B cell (primary cell): ENCODE measurements around the gene TSHZ1. TPM values are rescaled to one million over a fixed set of nuclear protein-coding genes. Genes with fewer than 3 reads are reported as not detected.

Experiments used
- ATAC-seq: fragments of 200-7000 bp; cut with Tn5 transposase; one replicate; pipeline ENCODE4 v1.10.0; 2021; ENCODE audit warnings: low read depth, mild to moderate bottlenecking, moderate number of reproducible peaks, moderate library complexity
- CTCF ChIA-PET: fragments of 350-600 bp; sonication (Branson Sonifier 250); formaldehyde crosslinking; loops from one replicate; lab custom pipeline; 2021; ENCODE audit warnings: antibody characterized with exemption, inconsistent platforms; lab: Charles Lee
- POLR2A ChIA-PET: fragments of 350-600 bp; sonication (Branson Sonifier 250); formaldehyde crosslinking; loops from one replicate; lab custom pipeline; 2021; ENCODE audit warnings: antibody characterized with exemption; lab: Charles Lee
- DNase-seq: peaks from one replicate; pipeline ENCODE4 v3.0.0; 2013
- H2AFZ ChIP-seq: 2 replicates; pipeline ENCODE4 v1.6.1; 2012; ENCODE audit warnings: mild to moderate bottlenecking, low read depth, low read length; ENCODE audit not compliant: insufficient read depth, poor library complexity, severe bottlenecking
- H3K27ac ChIP-seq, 2 donors: 1 replicate in 1 of 2; 2 replicates in 1 of 2; pipeline ENCODE4 v1.5.1; 2012 to 2013; ENCODE audit warnings: low read length in 2 of 2, mild to moderate bottlenecking in 2 of 2, moderate library complexity in 1 of 2
- H3K27me3 ChIP-seq, 4 experiments: fragments of 200-600 bp in 1 of 4; sonication (generic) in 1 of 4; replicated peaks in 1 of 4; 1 replicate in 2 of 4; 2 replicates in 2 of 4; pipeline versions ENCODE4 v1.6.1 to v1.7.0; 2013 to 2016; ENCODE audit warnings: low read length in 3 of 4, mild to moderate bottlenecking in 2 of 4, mixed read lengths in 1 of 4, moderate library complexity in 1 of 4; ENCODE audit not compliant: insufficient read depth in 4 of 4, control insufficient read depth in 3 of 4; ENCODE audit errors: control extremely low read depth in 1 of 4
- H3K36me3 ChIP-seq, 2 experiments: replicated peaks in 1 of 2; 1 replicate in 1 of 2; 2 replicates in 1 of 2; pipeline versions ENCODE4 v1.6.1 to v1.7.1; 2013; ENCODE audit warnings: low read length in 1 of 2; ENCODE audit not compliant: insufficient read depth in 2 of 2, control insufficient read depth in 1 of 2; ENCODE audit errors: control extremely low read depth in 1 of 2, extremely low read depth in 1 of 2
- H3K4me1 ChIP-seq, 2 donors: fragments of 200-600 bp in 1 of 2; sonication (generic) in 1 of 2; 1 replicate in 1 of 2; 2 replicates in 1 of 2; pipeline versions ENCODE4 v1.5.1 to v1.6.1; 2013 to 2017; ENCODE audit warnings: low read length in 2 of 2; ENCODE audit not compliant: control insufficient read depth in 2 of 2, insufficient read depth in 2 of 2
- H3K4me2 ChIP-seq: replicated peaks from 2 replicates; pipeline ENCODE3; 2012; ENCODE audit warnings: mild to moderate bottlenecking, low read depth, low read length; ENCODE audit not compliant: poor library complexity, severe bottlenecking
- H3K4me3 ChIP-seq, 5 experiments: fragments of 200-600 bp in 1 of 5; sonication (generic) in 1 of 5; 1 replicate in 3 of 5; 2 replicates in 2 of 5; pipeline versions ENCODE4 v1.5.1 to v1.7.0; 2011 to 2016; ENCODE audit warnings: low read length in 4 of 5, mild to moderate bottlenecking in 4 of 5, low read depth in 2 of 5, control low read depth in 1 of 5, moderate library complexity in 1 of 5; ENCODE audit not compliant: insufficient read depth in 1 of 5; ENCODE audit errors: control extremely low read depth in 1 of 5, extremely low read depth in 1 of 5
- H3K79me2 ChIP-seq: fragments of 200-600 bp; sonication (generic); one replicate; pipeline ENCODE4 v1.6.0; 2016; ENCODE audit warnings: low read length; ENCODE audit not compliant: control insufficient read depth, insufficient read depth
- H3K9ac ChIP-seq: fragments of 200-600 bp; sonication (generic); 2 replicates; pipeline ENCODE4 v1.6.1; 2017; ENCODE audit warnings: mild to moderate bottlenecking, low read length, moderate library complexity
- H3K9me3 ChIP-seq, 3 donors: one replicate each; pipeline versions ENCODE4 v1.6.1 to v1.7.1; 2013; ENCODE audit warnings: low read length in 2 of 3; ENCODE audit not compliant: control insufficient read depth in 2 of 3, insufficient read depth in 1 of 3; ENCODE audit errors: control extremely low read depth in 1 of 3
- H4K20me1 ChIP-seq: 2 replicates; pipeline ENCODE4 v1.6.0; 2012; ENCODE audit warnings: mild to moderate bottlenecking, low read length; ENCODE audit not compliant: insufficient read depth, control insufficient read depth, poor library complexity, severe bottlenecking
- H3K27ac Mint-ChIP-seq: one replicate; pipeline ENCODE4 v1.8.0; 2021; ENCODE audit warnings: mixed read lengths
- H3K27me3 Mint-ChIP-seq: one replicate; pipeline ENCODE4 v1.8.0; 2021; ENCODE audit warnings: mixed read lengths
- H3K4me1 Mint-ChIP-seq: one replicate; pipeline ENCODE4 v1.8.0; 2021; ENCODE audit warnings: mixed read lengths
- H3K4me3 Mint-ChIP-seq: one replicate; pipeline ENCODE4 v1.8.0; 2021; ENCODE audit warnings: mixed read lengths
- H3K9me3 Mint-ChIP-seq: one replicate; pipeline ENCODE4 v1.8.0; 2022; ENCODE audit warnings: mixed read lengths; ENCODE audit not compliant: insufficient read depth
- EZH2 ChIP-seq: IDR thresholded peaks from 2 replicates; pipeline ENCODE4 v1.6.1; 2012; ENCODE audit warnings: borderline replicate concordance, low read depth, mild to moderate bottlenecking, moderate library complexity, low read length; ENCODE audit not compliant: insufficient read depth, poor library complexity, severe bottlenecking
- WGBS: methylation state at CpG from one replicate; pipeline ENCODE4 v1.1.5; 2013; ENCODE audit warnings: missing lambda C conversion rate; ENCODE audit not compliant: insufficient coverage; 5-methylcytosine and 5-hydroxymethylcytosine counted together
- intact Hi-C: fragments of 100-400 bp; cut with micrococcal nuclease; formaldehyde crosslinking; loops from one replicate; pipeline ENCODE4 v1.10.0; 2022
- polyA plus RNA-seq: library from polyadenylated mRNA; depleted of rRNA; stranded (reverse); fragments of >200 nt; gene quantifications from 2 replicates; pipeline ENCODE4 v1.2.3, GENCODE V29; 2012
- total RNA-seq, 2 donors: library from RNA; stranded (reverse); fragments of 120-200 nt in 1 of 2; gene quantifications; 1 replicate in 1 of 2; 2 replicates in 1 of 2; pipeline versions ENCODE4 v1.2.3 to v1.2.4, GENCODE V29; 2013 to 2022
- TF ChIP-seq, protein P1 (sequence below): fragments of 200-600 bp; IDR thresholded peaks from one replicate; pipeline ENCODE4 v1.8.0; 2022; ENCODE audit warnings: antibody characterized with exemption, mild to moderate bottlenecking

Gene TSHZ1
- total and polyA plus RNA-seq, 2 donors (not counting 1 experiment from before 2014, with no cell fraction given), result 5.3 to 9.8 TPM

GRCh38 chr18:75206452-75207309 is 3.9 kb upstream of the TSHZ1 start:
- CTCF ChIA-PET, result interaction anchor here (0.6 kb wide), 1 partner anchor 1009 kb away, joined by 3 read pairs; no protein-coding TSS in a partner anchor
- H3K27me3 Mint-ChIP-seq, result peaks cover 21% of the 10 kb centered on the region

DNA sequence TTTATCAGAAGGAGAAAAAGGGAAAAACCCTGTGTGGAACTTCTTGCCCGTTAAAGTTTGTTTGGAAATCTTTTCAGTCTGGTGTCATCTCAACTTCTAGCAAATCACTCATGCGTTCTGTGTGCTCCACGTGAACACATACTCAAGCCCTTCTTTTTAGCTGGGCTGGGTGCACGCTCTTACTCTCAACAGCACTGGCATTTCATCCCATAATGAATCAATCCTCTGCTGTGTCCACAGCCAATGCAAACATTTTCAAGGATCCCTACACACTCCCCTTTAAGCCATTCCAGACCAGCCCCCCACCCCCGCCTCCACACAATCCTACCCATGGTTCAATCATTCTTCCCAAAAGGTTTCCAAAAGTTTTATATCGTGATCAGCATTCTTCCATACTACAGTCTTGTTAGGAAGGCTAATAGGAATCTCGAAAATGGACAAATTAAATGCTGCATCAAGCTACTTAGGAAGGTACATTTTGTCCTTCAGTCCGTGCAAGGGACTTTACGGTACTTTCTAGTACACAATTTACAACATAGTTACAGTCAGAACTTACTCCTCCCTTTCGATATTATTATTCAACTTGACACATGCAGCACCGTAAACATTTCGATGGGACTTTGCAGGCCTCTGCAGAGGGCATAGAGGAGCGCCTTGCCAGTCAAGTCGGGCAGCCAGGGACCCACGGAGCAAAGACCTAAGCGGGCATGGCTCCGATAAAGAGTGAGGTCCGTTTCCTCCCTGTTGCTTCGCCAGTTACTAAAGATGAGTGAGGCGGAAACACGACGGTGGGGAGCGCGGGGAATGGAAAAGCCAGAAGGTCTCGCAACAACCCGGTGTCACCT is 3.1 kb upstream of the TSHZ1 start:
- Mint-ChIP-seq H3K4me1 (peaks cover 51% of the 10 kb centered on the region), H3K4me3 (peak overlapping the region; percentile 91), H3K27ac (peak overlapping the region; percentile 89), H3K27me3 (peaks cover 21% of the 10 kb centered on the region), H3K9me3 (no peaks in the 10 kb centered on the region)
- ChIA-PET POLR2A (interaction anchor here (1.0 kb wide), 1 partner anchor 136 kb away, joined by 3 read pairs; no protein-coding TSS in a partner anchor), CTCF (interaction anchor here (0.6 kb wide), 1 partner anchor 1010 kb away, joined by 3 read pairs; no protein-coding TSS in a partner anchor)
- H3K4me2 ChIP-seq, result peak overlapping the region; percentile 85
- intact Hi-C loops, result loop anchor here (2.0 kb wide), 1 partner anchor 137 kb away; no protein-coding TSS in a partner anchor
- H3K27me3 ChIP-seq, result peaks cover 0 to 5% (median 2%) of the 10 kb centered on the region in 4 experiments
- ATAC-seq (no peak), DNase-seq (peak; percentile 25)
- peaks cover 33 to 46% of the 10 kb centered on the region in 2 donors for H3K4me1 ChIP-seq
- TF ChIP-seq, protein P1, sequence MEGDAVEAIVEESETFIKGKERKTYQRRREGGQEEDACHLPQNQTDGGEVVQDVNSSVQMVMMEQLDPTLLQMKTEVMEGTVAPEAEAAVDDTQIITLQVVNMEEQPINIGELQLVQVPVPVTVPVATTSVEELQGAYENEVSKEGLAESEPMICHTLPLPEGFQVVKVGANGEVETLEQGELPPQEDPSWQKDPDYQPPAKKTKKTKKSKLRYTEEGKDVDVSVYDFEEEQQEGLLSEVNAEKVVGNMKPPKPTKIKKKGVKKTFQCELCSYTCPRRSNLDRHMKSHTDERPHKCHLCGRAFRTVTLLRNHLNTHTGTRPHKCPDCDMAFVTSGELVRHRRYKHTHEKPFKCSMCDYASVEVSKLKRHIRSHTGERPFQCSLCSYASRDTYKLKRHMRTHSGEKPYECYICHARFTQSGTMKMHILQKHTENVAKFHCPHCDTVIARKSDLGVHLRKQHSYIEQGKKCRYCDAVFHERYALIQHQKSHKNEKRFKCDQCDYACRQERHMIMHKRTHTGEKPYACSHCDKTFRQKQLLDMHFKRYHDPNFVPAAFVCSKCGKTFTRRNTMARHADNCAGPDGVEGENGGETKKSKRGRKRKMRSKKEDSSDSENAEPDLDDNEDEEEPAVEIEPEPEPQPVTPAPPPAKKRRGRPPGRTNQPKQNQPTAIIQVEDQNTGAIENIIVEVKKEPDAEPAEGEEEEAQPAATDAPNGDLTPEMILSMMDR, result no peak
- TF ChIP-seq EZH2, result no peak
- peak overlapping the region; percentile 28 to 90 (median 75) for H3K4me3 ChIP-seq
- H3K9me3 ChIP-seq, result peaks cover 0 to 4% (median 0%) of the 10 kb centered on the region in 3 donors
- H2AFZ ChIP-seq, result peak overlapping the region; percentile 92
- H4K20me1 ChIP-seq, result peaks cover 47% of the 10 kb centered on the region
- 21% methylated on average over 25 of the region's 26 CpGs for WGBS
- H3K79me2 ChIP-seq, result peaks cover 12% of the 10 kb centered on the region
- H3K9ac ChIP-seq, result peak overlapping the region; percentile 84
- no peaks in the 10 kb centered on the region for H3K36me3 ChIP-seq
- peak overlapping the region in 1 of 2 donors; percentile 56 for H3K27ac ChIP-seq

More at GRCh38 chr18:75206452-75207309, 3.9 kb upstream of the TSHZ1 start:
- peaks cover 46% of the 10 kb centered on the region for H3K4me1 Mint-ChIP-seq
- peaks cover 5% of the 10 kb centered on the region for H3K79me2 ChIP-seq
- H3K4me2 ChIP-seq, result peak overlapping the region; percentile 85
- H3K27ac Mint-ChIP-seq, result no peak overlapping the region
- H3K27ac ChIP-seq, result no peak overlapping the region
- WGBS, result 96% methylated on average over 7 of the region's 14 CpGs
- ATAC-seq, result no peak
- H2AFZ ChIP-seq, result no peak overlapping the region
- no peaks in the 10 kb centered on the region for H3K9me3 Mint-ChIP-seq
- H3K4me1 ChIP-seq, result peaks cover 28 to 40% of the 10 kb centered on the region in 2 donors
- DNase-seq, result peak; percentile 11
- no peak overlapping the region for H3K9ac ChIP-seq
- H3K9me3 ChIP-seq, result peaks cover 0 to 4% (median 0%) of the 10 kb centered on the region in 3 donors
- H3K4me3 Mint-ChIP-seq, result peak overlapping the region; percentile 24
- POLR2A ChIA-PET, result no interaction called here
- no peak for TF ChIP-seq EZH2
- H3K27me3 ChIP-seq, result peaks cover 0 to 5% (median 2%) of the 10 kb centered on the region in 4 experiments
- H3K4me3 ChIP-seq, result no peak overlapping the region
- intact Hi-C loops, result no loop called here
- H4K20me1 ChIP-seq, result peaks cover 47% of the 10 kb centered on the region
- H3K36me3 ChIP-seq, result peaks cover 0 to 2% of the 10 kb centered on the region in 2 experiments
